M059J (cell line): ENCODE measurements around the gene ZNF488. TPM values are rescaled to one million over a fixed set of nuclear protein-coding genes. Genes with fewer than 3 reads are reported as not detected.

Experiments
- DNase-seq: peaks from one replicate; pipeline ENCODE4 v3.0.0-alpha.2; 2012; ENCODE audit warnings: low read depth
- total RNA-seq: library from RNA; depleted of rRNA; stranded (reverse); fragments of >200 nt; shearing (Covaris generic); gene quantifications from 2 replicates; pipeline ENCODE4 v1.2.3, GENCODE V29; 2014

The ZNF488 gene
- total RNA-seq, 1 experiment from 2014 or later: 0.62 TPM

DNA sequence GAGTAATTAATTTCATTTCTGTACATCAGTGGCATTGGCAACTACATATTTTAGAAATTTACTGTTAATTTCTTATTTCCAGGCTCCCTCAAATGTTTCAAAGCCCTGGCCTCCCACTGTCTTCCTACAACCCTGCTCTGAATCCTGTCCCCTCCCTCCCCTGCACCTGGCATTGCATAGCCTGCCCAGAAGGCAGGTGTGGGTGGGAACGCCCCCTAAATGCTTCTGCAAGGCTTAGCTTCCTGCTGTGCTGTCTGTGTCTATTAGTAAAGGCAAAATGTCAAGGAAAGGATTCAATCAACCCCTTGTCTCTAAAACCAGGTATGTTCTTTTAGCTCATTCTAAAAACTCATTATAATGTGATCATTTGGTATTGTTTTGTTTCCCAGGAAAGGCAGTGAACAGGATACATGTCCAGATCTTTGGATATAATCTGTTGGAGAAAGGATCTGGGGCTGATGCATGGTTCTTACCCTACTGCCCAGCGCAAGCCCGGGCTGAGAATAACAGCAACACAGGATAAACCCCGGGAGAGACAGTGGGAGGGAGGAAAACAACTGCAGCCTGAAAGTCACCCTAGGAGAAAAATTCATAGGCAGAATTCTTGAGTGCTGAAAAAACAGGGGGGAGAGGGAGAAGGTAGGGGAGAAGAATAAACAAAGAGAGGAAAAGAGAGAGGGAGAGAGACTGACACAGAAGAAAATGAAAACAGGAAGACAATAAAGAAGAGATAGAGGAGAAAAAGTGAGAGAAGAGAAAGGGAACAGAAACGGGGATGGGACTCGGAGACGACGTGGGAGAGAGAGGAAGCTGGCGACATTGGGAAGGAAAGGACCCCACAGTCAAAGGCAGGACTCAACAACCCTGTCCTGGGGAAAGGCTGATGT lies 589 bp downstream of the ZNF488 start:
- DNase-seq: no peak

DNA sequence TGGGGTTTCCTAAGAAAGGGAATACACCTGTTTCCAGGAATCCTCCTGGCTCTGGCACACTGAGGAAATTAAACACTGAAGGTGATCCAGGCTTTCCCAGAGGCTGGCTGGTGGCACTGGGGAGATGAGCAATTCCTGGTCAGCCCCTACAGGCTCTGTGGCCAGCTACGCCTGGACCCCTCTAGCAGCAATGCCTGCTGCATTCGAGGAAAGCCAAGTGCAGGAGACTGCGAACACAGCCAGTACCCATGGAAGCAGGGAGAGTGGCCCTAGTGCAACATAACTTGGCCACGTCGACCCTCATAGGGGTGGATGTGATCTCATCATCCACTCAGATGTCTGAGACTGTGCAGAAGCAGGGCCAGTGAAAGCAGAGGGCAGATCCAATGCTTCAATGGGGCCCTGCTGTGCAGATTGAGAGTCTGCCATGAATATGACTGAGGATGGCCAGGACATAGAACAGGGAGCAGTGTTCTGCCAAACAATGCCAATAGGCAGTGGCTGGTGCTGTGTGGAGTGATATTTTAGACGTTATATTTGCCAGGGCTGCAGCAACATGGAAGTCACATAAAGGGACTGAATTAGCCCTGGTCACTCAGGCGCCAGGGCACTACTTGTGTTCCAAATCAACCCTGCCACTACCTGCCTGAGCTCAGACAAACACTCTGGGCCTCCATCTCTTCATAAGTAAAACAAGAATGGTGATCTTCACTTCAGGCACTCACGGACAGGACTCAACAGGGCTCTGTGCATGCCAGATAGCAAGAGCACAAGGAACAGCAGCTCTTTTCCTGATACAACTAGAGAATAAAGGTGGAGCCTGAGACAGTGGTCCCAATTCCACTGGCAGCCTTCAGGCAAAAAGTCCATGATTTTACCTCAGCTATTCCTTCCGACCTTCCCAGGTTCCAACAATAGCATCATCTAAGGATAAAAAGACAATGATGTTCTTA lies 2.4 kb downstream of the ZNF488 start:
- no peak for DNase-seq

DNA sequence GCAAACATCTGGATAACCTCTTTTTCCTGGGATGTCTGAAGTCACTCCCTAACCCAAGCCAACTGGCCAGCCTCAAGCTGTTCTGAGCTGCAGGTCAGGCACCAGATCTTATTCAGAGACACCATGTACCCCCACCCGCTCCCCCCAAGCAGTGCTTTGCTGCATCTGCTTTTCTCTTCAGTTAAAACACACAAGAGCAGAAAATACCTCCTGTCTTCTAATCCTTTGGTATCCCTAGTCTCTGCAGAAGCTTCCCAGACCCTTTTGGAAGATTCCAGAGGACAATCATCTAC lies 3.0 kb downstream of the ZNF488 start:
- DNase-seq: no peak

DNA sequence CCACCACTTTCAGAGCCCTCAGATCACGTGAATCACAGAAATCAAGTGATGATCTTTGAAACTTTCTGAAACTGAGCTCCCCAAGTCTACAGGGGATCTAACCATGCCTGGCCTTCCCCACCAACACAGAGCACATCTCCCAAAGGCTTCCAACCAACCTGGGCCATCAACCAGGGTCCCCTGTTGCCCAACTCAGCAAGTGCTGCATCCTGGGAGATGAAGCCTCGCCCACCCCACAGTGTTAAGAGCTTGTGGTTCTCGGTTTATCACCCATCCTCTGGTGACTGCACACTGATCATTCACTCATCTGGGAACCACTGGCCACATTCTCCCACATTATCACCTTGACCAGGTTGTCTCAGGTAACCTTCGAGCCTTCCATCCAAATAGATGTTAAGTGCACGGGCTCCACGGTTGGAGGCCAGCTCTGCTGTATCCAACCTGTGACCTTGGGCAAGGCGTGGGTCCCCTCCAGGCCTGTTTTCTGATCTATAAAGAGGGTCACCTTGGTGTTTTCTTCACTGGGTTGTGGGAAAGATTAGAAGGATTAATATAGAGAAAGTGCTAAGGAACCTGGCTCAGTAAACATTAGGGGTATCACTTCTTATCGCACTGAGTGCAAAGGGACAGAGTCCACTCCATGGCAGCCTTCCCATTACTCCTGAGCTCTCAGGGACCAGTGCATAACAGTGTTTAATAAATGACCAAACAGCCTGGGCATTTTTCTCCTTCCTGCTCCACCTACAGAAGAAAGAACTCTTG lies 3.6 kb downstream of the ZNF488 start:
- DNase-seq: no peak

DNA sequence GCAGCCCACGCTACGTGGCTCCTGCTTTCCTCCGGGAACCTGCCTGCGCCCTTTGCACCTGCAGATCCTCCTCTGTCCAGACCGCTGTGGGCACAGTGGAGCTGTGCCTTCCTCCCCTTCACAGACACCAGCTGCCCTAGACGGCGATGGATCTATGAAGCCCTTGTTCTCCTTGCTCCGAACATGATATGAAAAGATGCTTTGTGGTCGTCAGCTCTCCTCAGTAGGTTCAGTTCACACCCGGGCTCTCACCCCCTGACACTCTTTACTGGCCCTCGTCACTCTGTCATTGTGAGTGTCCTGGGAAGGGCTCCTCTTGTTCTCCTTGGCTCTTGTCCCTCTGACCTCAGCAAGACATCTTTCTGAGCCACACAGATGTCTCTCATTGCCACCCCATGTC lies 4.2 kb downstream of the ZNF488 start:
- no peak for DNase-seq

DNA sequence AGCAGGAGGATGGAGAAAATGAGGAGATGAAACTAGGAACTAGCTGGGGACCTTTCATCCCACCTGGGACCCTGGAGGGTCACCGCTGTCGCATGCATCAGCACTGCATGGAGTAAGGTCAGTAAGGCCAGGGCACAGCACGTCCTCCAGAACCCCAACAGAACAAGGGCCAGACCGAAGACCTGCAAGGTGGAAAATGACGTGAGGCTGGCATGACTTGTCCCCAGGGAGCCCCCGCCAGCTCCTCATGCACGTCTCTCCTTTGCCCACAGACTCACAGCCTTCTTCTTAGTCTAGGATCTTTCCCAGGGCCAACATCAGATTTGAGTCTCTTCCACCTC lies 4.7 kb downstream of the ZNF488 start:
- DNase-seq: no peak

DNA sequence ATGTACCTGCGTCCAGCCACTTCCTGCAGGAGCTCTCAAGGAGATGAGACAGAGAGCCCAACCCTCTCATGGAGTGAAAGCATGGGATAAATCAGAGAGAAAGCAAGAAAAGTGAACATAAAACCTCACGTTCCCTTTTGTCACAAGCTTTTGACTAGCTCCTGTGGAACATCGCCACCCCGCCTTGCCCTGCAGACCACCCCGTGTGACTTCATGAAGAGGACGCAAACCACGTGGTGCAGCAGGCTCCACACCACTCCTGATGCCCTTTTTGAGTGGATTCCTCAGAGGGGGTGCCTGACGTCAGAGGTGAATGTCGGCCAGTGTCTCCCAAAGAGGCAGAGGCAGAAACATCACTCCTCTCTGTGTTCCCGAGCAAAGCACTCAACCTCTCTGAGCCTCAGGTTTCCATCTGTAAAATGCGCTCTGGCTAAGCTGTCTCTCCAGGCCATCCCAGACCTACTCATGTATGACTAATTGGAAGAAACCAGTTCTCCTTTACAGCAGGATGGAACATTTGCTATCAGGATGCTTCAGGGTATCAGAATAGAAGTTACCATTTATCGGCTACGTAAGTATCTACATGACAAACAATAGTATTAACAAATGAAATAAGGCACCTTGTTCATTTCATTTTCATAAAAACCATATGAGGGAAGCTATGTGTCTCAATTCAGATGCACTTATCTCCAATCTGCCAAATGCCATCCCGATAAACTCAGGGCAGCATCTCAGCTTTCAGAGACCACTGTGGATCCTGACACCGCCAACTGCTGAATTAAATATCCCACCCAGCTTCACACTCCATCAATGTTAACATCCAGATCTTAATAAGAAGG lies 5.3 kb downstream of the ZNF488 start:
- DNase-seq: no peak

DNA sequence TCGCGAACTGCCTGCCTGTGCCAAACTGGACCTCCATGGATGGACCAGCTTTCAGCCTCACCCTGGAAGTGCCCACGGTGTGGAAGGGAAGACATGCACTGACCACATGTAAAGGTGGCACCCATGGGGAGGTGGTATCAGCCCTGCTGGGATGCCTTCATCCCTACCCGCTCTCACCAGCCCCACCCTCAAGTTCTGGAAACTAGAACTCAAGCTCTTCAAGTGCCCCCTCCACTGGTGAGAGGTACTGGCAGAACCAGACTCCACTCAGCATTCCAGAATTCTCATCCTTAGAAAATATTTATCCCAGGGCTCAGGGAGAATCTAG lies 5.9 kb downstream of the ZNF488 start:
- DNase-seq: no peak

DNA sequence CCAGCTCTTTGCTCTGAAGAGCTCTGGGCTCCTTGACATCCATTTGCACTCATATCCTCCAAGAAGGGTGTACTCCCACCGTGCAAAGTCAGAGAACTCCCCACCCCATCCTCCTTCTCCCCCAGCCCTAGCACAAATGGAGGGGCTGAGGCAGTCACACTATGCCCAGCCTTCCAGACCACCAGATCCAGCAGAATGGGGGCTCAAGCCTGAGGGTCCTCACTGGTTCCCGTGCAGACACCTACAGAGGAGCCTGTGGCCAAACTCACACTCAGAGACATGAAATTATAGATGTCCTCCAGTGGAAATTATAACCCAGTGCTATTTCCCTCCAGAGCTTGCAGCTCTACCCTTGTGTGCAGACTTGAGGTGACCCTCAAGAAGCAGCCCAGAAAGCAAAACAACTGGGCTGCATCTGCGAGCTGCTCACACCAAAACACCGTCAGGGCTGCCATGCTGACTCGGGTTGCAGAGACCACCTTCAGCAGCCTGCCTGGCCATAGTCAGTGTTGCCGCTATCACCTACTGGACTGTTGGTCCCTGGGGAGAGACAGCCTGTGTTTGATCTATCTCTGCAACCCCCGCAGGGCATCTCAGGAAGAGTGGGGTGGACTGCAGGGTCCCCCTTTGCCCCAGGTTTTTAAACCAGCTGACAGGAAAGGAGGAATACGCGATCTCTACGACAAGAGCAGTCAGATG lies 7.4 kb downstream of the ZNF488 start:
- no peak for DNase-seq

DNA sequence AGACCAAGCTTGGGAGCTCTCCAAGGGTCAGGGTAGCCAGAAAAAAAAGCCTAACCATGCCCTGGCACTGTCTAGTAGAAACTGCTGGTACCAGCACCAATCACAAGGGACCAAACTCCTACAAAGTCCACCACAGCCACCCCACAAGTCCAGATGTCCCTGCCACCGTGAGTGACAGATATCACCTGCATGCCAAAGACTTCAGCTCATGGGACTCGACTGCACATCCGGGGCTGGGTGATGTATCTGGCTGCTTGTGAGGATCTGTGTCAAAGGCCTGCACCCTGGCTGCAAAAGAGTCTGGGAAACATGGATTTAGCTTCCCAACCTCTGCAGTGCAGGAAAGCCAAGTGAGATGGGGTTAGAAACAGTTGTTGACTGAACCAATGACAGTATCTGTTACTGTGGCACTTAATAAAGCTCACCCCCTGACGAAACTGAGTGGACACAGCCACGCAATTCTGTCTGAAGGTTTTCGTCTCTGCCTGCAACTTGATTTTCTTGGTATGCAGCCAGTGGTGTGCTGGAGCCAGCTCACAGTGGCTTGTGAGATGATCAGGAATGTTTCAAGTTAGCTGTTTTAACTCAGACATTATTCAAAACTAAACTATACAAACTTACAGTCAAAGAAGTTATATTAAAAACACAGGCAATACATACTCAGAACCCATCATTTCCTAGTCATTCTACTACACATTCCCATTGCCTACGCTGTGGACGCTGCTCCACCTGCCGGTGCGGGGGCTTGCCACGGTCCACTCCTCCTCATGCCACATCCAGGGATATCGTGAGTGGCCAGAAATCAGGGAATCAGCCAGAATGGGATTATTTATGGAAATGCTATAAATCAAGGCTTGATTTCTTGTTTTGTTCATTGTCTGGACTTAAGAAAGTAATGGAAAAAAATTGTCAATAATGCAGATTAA lies 9.2 kb downstream of the ZNF488 start:
- DNase-seq: no peak

DNA sequence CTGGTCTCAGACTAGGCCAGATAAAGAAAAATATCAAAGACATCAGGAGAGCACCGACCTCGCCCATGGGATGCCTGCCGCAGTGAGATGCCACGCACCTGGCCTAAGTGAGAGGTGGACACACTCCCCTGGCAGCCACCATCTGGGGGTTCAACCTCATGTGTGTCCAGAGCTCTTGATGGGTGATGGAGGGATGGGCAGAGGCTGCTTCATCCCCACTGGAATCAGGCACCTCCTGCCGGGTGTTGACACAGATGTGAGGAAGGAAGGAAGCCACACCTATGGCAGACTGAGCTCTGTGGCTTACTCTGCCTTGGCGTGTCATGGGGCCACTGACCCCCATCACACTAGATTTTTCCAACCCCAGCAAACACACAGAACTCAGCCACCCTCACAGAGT lies 11.4 kb downstream of the ZNF488 start:
- DNase-seq: no peak

DNA sequence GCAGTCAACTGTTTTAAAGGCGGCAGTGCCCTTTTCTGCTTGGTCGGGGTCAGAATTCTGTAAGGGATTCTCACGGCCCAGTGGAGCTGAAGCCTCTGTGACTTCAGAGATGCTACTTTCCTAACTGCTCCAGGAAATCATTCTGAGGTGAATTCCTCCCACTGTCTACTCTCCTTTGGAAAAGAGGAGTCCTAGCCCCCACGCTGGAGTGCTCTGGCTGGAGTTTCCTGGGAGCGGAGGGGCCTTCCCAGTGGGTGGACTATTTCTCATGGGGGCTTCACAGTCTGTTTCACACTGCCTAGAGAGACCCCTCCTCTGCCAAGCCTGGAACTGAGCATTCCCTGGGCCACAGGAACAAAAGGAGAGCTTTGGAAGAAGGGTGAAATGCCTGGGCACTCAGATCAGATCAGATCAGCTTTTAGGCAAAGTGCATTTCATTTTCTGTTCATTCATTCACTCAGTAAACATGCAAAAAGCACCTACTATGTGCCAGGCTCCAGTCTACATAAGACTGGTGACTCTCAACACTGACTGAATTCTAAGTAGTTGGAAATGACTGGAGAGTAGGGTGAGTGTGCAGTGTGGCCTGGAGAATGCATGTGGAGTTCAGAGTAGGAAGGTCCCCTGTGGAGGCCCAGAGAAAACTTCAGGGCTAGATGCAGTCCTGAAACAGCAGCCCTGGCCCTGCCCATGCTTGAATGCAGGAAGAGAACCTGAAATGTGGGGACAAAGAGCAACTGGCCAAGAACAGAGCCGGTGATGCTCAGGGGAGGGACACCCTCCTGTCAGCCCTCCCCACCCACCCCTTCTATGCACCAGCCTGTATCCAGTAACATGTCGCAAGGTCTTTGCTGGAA lies 12.2 kb downstream of the ZNF488 start:
- DNase-seq: no peak

DNA sequence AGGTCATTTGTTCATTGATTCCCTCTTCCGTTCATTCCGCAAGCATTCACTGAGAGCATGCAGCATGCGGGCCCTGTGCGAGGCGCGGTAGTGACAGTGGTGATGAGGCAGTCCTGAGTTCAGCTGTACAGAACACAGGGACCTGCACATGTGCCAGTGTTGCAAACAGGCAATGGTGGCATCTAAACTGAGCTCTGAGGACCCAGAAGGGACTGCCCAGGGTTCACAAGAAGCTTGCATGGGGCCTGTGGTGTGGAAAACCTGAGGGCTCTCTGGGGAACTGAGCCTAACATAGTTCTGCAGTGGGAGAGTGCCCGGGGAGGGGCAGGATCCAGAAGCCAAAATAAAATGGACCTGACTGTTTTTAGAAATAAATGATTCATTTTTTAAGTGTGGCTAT lies 13.2 kb downstream of the ZNF488 start:
- no peak for DNase-seq

DNA sequence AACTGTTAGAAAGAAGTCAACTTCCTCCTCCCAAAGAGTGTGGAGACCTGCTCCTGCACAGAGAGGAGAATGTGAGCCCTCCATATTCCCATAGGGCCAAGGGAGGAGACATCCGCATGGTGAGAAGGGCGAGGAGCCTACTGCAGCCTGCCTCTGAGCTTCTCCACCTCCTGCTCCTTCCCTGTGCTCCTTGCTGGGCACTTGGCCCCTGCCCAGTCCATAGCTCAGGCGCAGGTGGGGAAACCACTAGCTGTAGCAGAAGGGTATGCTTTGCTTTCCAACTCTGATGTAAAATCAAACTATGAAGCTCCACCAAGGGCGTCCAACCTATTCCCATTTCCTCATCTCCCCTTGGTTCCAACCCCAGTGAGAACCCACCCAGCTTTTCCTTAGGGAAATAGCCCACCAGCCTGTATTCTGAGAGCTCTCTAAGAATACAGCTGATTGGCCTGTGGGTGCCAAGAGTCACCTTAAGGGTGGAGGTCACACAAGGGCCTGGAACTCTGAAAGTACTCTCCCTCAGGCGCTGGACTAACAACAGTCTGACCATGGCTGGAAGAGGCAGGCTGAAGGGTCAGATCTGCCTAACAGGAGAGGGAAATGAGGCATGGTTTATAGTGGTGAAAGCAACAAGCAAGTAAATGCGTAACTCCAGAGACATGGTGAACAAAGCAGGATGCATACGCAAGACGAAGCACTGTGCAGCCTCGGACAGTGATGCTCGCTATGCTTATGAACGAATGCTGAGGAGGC lies 13.9 kb downstream of the ZNF488 start:
- DNase-seq: no peak

DNA sequence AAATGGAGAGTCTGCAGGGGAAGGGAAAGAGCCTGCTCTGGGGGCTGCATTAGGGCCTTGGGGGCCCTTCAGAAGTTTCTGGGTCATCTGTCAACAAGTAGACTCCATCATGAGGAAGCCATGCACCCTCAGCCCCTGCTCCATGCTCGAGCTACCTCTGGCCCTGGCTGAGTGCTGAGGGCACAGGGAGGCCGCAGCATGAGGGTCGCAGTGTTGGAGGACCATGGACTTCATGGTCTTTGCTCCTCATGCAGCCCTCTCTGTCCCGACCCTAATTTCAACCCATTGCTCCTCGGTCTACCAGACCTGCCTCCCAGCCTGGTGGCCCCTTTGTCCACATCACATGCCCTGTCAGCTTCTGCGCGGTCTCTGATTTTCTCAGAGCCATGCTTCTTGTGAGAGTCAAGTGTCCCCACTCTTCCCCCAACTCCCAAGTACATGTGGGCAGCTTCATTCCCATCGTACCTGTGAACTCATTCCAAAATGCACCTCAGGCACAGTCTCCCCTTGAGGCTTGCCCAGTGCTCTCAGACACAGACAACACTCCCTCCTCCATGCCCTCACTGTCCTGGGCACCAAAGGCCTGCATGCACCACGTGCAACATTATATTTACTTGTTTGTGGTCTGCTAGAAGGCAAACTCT lies 14.7 kb downstream of the ZNF488 start:
- DNase-seq: no peak

DNA sequence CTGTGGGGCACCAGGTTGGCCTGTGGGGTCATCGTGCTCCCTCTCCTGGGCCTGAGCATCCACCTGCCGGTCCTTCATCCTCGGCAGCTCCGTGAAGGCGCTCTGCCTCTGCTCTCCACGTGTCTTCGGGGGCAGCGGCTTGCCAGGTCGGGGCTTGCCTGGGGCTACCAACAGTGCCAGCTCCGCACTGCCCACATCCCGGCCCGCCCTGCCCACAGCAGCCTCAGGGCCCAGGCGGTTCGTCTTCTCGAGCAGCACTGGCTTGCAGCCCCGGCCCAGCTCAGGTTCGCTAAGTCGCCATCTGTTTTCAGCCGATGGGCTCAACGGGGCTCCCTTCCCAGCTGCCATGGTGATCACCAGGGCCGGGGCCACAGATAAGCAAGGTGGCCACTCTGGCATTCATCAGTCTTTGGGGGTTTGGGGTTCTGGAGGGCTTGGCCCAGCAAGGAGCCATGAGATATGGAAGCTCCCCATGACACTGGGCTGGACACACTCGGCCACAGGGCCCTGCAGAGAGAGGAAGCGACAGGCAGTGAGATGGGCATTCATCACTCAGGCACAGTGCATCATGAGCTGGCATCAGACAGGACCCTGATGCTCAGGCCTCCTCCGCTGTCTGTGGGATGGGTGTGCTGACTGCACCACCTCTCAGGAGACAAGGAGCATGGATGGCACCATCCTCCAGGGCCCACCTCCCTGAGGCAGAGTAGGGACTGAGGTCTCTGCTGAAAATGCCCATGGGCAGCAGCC lies 15.5 kb downstream of the ZNF488 start:
- DNase-seq: no peak

DNA sequence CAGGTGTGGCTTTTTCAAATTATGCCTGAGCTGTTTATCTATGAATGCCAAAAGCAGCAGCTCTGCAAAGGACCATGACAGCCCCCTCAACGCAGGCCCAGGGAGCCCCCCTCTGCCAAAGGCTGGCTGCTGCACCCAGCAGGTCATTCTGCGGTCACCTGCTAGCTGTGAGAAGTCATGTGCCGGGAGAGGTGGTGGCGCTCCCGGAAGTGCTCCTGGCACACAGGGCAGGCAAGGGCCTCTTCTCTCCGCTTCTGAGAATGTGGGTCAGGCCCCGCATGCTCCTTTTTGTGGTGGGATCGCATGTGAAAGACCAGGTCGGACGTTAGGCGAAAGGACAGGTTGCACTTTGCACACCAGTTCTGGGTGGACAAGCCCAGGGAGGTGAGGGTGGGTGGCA lies 16.4 kb downstream of the ZNF488 start:
- DNase-seq: no peak
